ENCODE results near the gene NFKBIZ.

The NFKBIZ gene

GRCh38 chr3:101848754-101849713, at the start of gene NFKBIZ:
NFKBIZ (plus strand) TSS chr3:101849514; CDS start chr3:101849629, 115 bp downstream.
- DNase-seq = peak; percentile 86

- no peak for DNase-seq
Measured at GRCh38 chr3:101801174-101801573, 48.1 kb upstream of the NFKBIZ start.

- DNase-seq = no peak
Measured at GRCh38 chr3:101802179-101802578, 47.1 kb upstream of the NFKBIZ start.

- peak; percentile 32 for DNase-seq
Measured at GRCh38 chr3:101803173-101803782, 46.0 kb upstream of the NFKBIZ start.

GRCh38 chr3:101803939-101804338, 45.4 kb upstream of the NFKBIZ start:
- DNase-seq = no peak

GRCh38 chr3:101806491-101806890, 42.8 kb upstream of the NFKBIZ start:
- no peak for DNase-seq

GRCh38 chr3:101807888-101808287, 41.4 kb upstream of the NFKBIZ start:
- no peak for DNase-seq

GRCh38 chr3:101809178-101810021, 39.9 kb upstream of the NFKBIZ start:
- DNase-seq = no peak

- no peak for DNase-seq
Measured at GRCh38 chr3:101810022-101810418, 39.3 kb upstream of the NFKBIZ start.

GRCh38 chr3:101811875-101812274, 37.4 kb upstream of the NFKBIZ start:
- no peak for DNase-seq

GRCh38 chr3:101812895-101813294, 36.4 kb upstream of the NFKBIZ start:
- no peak for DNase-seq

- no peak for DNase-seq
Measured at GRCh38 chr3:101813817-101814440, 35.4 kb upstream of the NFKBIZ start.

GRCh38 chr3:101814835-101815234, 34.5 kb upstream of the NFKBIZ start:
- no peak for DNase-seq

GRCh38 chr3:101816215-101817149, 32.8 kb upstream of the NFKBIZ start:
- DNase-seq = no peak

- no peak for DNase-seq
Measured at GRCh38 chr3:101817992-101818391, 31.3 kb upstream of the NFKBIZ start.

- DNase-seq = no peak
Measured at GRCh38 chr3:101819649-101820206, 29.6 kb upstream of the NFKBIZ start.

- no peak for DNase-seq
Measured at GRCh38 chr3:101821503-101821902, 27.8 kb upstream of the NFKBIZ start.

GRCh38 chr3:101823525-101823924, 25.8 kb upstream of the NFKBIZ start:
- no peak for DNase-seq

GRCh38 chr3:101824702-101825101, 24.6 kb upstream of the NFKBIZ start:
- DNase-seq = no peak

GRCh38 chr3:101825904-101826445, 23.3 kb upstream of the NFKBIZ start:
- no peak for DNase-seq

All from NCI-H526 treated with DMSO at 0.1 percent for 48 hours (cell line).